SK-N-MC (cell line): ENCODE data around the gene ABCF1.

Experiments
- EZH2 ChIP-seq: fragments of 200-600 bp; sonication (generic); IDR thresholded peaks from one replicate; pipeline ENCODE4 v1.6.1; 2017; ENCODE audit warnings: antibody characterized with exemption
- POLR2AphosphoS5 ChIP-seq: IDR thresholded peaks from 2 replicates; pipeline ENCODE4 v1.6.1; 2012; ENCODE audit warnings: mild to moderate bottlenecking, low read depth, low read length, borderline replicate concordance

DNA sequence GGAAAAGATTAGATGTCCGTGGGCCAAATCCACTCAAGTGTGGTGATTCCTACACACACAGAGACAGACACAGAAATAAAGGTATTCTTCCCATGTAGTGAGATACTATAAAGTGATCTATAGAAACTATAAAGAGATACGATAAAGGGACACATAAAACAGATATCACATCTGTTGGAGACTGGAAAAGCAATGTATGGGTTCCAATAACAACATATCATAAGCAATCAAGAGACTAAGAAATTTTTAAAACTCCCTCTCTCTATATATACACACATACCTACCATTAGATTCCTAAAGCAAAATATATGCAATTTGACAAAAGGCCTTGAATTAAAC is 40.6 kb downstream of the ABCF1 start:
- TF ChIP-seq POLR2AphosphoS5 (no peak), EZH2 (no peak)
